ENCODE results near the gene MTAP. TPM values are rescaled to one million over a fixed set of nuclear protein-coding genes. Genes with fewer than 3 reads are reported as not detected.

MTAP gene
- total RNA-seq, 1 experiment from 2014 or later, result 84.3 TPM

- TF ChIP-seq FOXK1 (CRISPR knock-in tag; IDR thresholded peaks at IDR 0.05), result no peak
- TF ChIP-seq, protein P1, sequence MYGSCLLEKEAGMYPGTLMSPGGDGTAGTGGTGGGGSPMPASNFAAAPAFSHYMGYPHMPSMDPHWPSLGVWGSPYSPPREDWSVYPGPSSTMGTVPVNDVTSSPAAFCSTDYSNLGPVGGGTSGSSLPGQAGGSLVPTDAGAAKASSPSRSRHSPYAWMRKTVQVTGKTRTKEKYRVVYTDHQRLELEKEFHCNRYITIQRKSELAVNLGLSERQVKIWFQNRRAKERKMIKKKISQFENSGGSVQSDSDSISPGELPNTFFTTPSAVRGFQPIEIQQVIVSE (CRISPR knock-in tag; IDR thresholded peaks at IDR 0.05; ENCODE audit: borderline replicate concordance), result no peak
Observed at GRCh38 chr9:21906213-21906612, 103.8 kb downstream of the MTAP start (continued).

DNA sequence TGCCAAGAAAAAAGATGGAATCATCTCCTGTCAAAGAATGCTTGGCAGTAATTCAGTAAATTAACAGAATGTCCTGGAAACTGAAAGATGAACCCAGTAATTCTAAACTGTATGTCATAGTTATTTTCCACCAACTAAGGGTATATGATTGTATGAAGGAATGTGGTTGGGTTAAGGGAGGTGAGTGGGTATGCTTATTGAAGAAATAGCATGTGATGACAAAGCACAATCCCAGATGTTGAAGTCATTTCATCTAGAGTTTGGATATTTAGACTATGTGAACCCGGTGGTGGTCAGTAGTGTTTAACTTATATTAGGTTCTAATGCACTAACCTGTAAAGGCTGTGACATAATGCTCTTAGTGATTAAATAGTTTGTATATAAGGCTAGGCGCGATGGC is 104.4 kb downstream of the MTAP start:
- peaks cover 9% of the 10 kb centered on the region for H3K4me1 Mint-ChIP-seq
- H3K9me3 Mint-ChIP-seq, result peaks cover 21% of the 10 kb centered on the region
- no peak overlapping the region for H3K27ac Mint-ChIP-seq
- no peak overlapping the region for H3K4me3 Mint-ChIP-seq
- ChIA-PET POLR2A (no interaction called here), CTCF (no interaction called here)
- TF ChIP-seq ZNF416 (CRISPR knock-in tag; IDR thresholded peaks at IDR 0.05) (no peak), ATF6 (CRISPR knock-in tag; IDR thresholded peaks at IDR 0.05) (no peak), ZNF425 (CRISPR knock-in tag; conservative IDR thresholded peaks at IDR 0.05) (no peak), RELA (CRISPR knock-in tag; IDR thresholded peaks at IDR 0.05; ENCODE audit: borderline replicate concordance) (no peak), GRHL2 (CRISPR knock-in tag; IDR thresholded peaks at IDR 0.05; ENCODE audit: insufficient replicate concordance, severe bottlenecking) (no peak)
- TF ChIP-seq, protein P2, sequence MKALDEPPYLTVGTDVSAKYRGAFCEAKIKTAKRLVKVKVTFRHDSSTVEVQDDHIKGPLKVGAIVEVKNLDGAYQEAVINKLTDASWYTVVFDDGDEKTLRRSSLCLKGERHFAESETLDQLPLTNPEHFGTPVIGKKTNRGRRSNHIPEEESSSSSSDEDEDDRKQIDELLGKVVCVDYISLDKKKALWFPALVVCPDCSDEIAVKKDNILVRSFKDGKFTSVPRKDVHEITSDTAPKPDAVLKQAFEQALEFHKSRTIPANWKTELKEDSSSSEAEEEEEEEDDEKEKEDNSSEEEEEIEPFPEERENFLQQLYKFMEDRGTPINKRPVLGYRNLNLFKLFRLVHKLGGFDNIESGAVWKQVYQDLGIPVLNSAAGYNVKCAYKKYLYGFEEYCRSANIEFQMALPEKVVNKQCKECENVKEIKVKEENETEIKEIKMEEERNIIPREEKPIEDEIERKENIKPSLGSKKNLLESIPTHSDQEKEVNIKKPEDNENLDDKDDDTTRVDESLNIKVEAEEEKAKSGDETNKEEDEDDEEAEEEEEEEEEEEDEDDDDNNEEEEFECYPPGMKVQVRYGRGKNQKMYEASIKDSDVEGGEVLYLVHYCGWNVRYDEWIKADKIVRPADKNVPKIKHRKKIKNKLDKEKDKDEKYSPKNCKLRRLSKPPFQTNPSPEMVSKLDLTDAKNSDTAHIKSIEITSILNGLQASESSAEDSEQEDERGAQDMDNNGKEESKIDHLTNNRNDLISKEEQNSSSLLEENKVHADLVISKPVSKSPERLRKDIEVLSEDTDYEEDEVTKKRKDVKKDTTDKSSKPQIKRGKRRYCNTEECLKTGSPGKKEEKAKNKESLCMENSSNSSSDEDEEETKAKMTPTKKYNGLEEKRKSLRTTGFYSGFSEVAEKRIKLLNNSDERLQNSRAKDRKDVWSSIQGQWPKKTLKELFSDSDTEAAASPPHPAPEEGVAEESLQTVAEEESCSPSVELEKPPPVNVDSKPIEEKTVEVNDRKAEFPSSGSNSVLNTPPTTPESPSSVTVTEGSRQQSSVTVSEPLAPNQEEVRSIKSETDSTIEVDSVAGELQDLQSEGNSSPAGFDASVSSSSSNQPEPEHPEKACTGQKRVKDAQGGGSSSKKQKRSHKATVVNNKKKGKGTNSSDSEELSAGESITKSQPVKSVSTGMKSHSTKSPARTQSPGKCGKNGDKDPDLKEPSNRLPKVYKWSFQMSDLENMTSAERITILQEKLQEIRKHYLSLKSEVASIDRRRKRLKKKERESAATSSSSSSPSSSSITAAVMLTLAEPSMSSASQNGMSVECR (CRISPR knock-in tag; IDR thresholded peaks at IDR 0.05; ENCODE audit: borderline replicate concordance), result no peak
- peaks cover 3% of the 10 kb centered on the region; the same call in 1 of the 2 replicates for H3K27me3 Mint-ChIP-seq (ENCODE audit: low read depth)
- peaks cover 16% of the 10 kb centered on the region for H3K36me3 Mint-ChIP-seq
- ATAC-seq (no peak), DNase-seq (ENCODE audit: low spot score) (no peak)

DNA sequence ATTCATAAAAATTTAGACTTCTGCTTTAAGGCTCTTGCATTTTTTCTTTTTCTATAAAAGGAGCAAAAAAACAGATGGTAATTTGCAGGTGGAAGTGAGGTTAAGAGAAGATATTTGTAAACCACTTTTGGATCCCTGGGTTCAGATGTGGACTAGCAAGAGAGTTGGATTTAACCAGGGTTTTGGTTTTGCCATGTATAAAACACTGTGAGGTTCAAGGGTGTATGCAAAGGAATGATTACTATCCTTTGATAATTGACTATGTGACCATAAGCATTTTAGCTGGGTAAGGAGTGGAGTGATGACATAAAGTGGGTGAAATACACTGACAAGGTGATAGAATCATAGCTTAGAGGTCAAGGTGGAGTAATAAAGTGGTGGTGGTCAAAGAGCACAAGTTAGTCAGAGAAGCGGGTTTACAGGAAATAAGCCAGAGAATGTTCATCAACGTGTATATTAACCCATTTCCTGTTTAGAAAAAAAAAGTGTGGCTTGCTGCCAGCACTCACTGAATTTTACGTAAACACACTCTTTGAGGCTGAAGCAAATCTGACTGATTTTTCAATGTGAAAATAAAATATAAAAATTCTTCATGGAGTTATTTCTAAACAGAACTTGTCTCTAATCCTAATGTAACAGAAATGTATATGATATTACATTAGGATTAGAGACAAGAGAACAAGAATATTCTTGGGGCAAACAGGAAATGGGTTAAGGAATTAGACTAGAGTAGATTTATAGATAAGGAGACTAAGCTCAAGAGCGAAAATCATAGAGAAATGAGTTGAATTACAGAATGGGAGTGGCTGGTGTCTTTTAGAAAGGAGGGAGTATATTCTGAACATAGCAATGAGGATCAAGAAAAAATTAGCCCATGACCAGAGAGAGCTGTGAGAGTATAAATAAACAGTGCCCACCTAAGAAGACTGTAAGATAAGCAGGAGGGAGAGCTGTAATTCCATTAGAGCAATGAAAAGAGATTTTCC is 117.2 kb downstream of the MTAP start:
- H3K36me3 Mint-ChIP-seq, result peaks cover 2% of the 10 kb centered on the region; the same call in 1 of the 2 replicates
- POLR2A ChIA-PET, result no interaction called here
- no peak for TF ChIP-seq ZNF317 (CRISPR knock-in tag; IDR thresholded peaks at IDR 0.05; ENCODE audit: borderline replicate concordance, low read depth)
- no peak for TF ChIP-seq FOXP4 (CRISPR knock-in tag; IDR thresholded peaks at IDR 0.05)
- peaks cover 17% of the 10 kb centered on the region for H3K4me1 Mint-ChIP-seq
- ATAC-seq (no peak), DNase-seq (ENCODE audit: low spot score) (no peak)
- no peak overlapping the region for H3K27ac Mint-ChIP-seq
- CTCF ChIA-PET, result no interaction called here
- H3K4me3 Mint-ChIP-seq, result no peak overlapping the region
- H3K27me3 Mint-ChIP-seq (ENCODE audit: low read depth), result no peaks in the 10 kb centered on the region
- no peaks in the 10 kb centered on the region for H3K9me3 Mint-ChIP-seq
